Embryonic facial prominence (tissue), 1 donor: Measurements from ENCODE around the gene CYP2J2.
"Not testable (repeated sequence)": the region's sequence is repeated elsewhere in the genome, so short reads cannot be mapped to it uniquely, and the experiment has no call there.

Experiments
- DNase-seq: peaks from one replicate; pipeline ENCODE4 v3.0.0-alpha.2; 2016; ENCODE audit errors: extremely low spot score

The CYP2J2 gene

DNA sequence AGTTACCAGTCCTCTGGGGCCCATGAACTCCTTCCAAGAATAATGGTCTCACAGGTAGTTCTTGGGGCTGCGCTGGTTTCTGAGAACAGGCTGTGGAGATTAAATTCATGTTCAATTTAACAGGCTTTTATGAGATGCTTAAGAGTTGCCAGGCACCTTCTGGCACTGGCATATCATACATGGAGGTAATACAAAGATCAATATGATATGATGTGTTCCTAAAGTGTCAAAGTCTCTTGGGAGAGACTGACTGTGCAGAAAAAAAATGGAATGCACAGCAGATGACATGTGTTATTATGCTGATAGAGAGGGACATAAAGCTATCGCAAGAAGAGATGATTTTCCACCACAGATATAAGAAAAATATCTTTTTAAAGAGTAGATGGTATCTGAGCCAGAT is 6.8 kb downstream of the CYP2J2 start:
- no peak for DNase-seq

DNA sequence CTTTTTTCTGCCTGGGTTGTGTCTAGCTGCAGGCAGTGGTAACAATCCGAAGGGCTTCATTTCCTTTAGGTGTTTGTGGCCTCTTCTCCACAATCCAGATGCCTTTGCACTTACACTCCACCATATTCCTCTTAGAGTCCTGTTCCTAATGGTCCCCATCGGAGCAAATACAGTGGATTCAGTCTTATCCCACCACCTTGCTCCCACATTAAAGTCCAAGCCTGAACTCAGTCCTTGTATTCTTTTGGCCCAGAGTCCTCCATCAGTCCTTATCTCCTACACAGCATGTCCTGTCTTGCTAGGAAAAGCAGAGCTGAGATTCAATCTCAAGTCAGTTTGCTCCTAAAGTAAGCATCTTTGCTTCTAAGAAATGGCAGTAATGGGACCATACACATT is 8.8 kb downstream of the CYP2J2 start:
- DNase-seq, result no peak

DNA sequence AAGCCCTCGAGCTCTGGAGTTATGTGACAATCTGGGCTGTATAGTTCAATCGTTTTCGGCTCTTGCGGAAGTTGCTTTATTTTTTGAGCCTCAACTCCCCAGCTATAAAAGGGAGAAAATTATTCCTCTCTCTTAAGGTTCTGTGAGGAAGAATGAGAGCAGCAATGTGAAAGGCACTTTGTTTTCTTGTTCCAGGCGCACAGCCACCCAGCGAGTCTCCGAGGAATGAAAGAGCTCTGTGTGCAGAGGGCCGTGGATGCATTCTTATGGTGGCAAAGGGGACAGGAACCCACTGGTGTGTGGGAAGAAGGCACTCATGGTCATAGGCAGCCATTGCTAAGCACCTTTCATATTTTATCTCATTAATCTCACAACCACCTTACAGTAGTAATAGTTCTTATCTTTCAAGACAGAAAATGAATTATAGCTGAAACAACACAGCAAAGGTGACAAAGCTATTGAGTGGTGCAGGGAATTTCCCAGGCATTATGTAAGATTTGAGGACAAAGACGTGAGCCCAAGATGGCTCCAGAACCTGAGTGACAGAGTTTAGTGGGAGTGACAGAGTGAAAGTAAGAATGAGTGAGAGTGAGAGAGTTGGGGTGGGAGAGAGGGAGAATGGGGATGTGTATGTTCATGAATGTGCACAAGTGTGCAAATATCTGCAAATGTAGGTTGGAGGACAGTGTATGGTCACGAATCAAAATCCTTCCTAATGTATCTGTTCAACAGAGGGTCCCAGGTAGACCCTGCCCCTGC is 9.4 kb downstream of the CYP2J2 start:
- DNase-seq, result no peak

- DNase-seq, result no peak
Measured at GRCh38 chr1:59915516-59915915, 11.1 kb downstream of the CYP2J2 start.

DNA sequence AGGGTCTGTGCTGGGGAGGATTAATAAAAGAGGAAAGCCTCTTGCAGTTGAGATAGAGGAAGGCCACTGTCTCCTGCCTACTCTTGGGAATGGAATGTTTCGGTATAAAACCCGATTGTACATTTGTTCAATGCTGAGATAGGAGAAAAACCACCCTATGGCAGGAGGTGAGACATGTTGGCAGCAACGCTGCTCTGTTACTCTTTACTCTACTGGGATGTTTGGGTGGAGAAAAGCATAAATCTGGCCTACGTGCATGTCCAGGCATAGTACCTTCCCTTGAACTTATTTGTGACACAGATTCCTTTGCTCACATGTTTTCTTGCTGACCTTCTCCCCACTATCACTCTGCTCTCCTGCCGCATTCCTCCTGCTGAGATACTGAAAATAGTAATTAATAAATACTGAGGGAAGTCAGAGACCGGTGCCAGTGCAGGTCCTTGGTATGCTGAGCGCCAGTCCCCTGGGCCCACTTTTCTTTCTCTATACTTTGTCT is 11.7 kb downstream of the CYP2J2 start:
- not testable (repeated sequence) for DNase-seq

- no peak for DNase-seq
Measured at GRCh38 chr1:59908682-59909081, 17.9 kb downstream of the CYP2J2 start.

GRCh38 chr1:59908084-59908483 is 18.5 kb downstream of the CYP2J2 start:
- DNase-seq, result no peak

GRCh38 chr1:59906931-59907330 is 19.6 kb downstream of the CYP2J2 start:
- no peak for DNase-seq

- no peak for DNase-seq
Measured at GRCh38 chr1:59903141-59903754, 23.3 kb downstream of the CYP2J2 start.

DNA sequence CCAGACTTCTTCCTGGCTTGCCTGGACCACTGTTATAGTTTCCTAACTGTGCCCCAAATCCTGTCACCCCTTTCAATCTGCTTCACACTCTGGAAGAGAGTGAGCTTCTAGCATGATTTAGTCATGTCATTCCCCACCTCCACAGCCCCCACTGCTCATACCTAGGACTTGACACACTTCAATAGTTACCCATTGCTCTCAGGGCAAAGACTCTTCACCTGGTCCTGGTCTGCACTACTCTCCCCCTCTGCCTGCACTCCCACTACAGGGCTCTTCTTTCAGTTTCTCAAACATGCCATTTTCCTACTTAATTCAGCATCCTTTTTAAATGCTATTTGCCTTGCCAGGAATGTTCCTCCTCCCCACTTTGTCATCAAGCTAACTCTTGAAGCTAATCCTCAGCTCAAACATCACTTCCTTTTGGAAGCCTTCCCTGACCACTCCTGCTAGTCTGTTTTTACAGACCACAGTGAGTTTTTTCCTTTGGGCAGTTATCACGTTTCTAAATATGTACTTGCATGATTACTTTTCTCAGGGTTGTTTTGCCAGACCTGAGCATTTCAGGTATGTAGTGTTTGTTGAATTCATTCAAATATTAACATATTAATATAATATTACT is 24.7 kb downstream of the CYP2J2 start:
- no peak for DNase-seq

DNA sequence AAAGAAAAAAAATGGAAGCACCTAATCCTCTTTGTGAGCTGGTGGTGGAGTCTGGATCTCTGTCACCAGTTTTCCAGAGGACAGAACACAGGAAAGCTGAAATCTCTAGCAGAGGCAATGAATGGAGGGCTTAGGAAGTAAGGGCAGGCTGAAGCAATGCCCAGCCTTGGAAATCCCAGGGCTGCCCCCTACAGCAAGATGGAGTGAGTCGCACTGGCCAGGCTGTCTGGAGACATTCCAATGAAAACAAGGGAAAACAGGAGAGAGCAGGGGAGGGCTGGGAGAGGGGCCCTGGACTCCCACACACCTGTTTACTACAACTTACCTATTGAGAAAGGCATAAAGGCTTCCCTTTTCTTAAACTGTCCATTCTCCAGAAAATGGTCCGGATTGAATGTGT is 25.9 kb downstream of the CYP2J2 start:
- DNase-seq, result no peak

- no peak for DNase-seq
Measured at GRCh38 chr1:59898927-59899326, 27.6 kb downstream of the CYP2J2 start.

DNA sequence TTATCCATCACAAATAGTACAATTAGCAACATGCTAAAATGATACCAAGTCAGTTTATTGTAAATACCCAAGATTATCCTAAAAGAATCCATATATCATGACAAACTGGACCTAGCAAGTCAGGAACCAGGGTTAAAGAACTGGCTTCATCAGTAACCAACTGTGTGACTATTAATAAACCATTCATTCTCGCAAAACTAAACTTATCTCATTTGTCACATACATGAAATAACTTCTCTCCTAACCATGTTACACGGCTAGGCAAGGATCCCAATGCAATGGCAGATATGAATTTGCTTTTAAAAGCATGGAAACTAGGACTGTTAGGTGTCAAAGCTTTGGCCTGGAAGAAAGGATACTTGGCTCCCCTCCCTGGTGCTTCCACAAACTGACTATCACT is 29.4 kb downstream of the CYP2J2 start:
- DNase-seq, result no peak

DNA sequence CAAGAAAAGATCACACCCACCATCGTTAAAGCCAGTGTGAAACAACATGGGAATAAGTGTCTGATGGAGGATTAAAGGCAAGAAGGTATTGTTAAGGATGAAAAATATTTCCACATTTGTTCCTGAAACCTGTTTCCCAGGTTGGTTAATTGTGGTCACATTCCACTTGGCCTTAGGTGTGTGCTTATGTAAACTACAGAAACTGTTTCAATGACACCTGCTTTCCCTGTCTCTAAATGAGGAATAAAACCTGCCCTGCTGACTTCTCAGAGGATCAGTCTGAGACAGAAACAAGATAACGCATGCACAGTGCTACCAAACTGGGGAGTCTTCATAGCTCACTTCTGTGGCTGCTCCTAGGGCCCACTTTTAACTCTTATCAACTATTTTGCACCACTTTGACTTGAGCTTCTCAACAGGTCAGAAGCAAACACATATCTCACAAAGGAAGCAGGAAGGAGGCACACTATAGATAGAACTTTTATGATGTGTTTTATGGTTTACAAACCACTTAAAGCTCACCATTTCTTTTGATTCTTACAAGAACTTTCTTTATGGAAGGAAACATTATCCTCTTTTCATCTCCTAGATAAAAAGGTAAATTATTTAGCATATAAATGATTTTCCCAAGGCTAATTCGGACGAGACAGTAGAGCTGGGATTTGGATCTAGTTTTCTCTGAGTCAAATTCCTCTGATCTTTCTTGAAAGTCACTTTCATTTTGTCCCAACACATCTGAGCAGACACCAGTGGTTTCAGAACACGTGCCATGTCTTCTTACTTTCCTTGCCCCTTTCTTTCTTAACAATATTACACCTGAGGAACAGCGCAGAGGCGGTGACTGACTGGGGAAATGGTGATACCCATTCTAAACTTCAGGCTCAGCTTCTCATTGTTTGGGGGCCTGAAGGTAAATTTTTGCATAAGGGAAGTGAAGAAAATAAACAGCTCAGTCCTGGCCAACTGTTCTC is 33.4 kb downstream of the CYP2J2 start:
- DNase-seq, result no peak

DNA sequence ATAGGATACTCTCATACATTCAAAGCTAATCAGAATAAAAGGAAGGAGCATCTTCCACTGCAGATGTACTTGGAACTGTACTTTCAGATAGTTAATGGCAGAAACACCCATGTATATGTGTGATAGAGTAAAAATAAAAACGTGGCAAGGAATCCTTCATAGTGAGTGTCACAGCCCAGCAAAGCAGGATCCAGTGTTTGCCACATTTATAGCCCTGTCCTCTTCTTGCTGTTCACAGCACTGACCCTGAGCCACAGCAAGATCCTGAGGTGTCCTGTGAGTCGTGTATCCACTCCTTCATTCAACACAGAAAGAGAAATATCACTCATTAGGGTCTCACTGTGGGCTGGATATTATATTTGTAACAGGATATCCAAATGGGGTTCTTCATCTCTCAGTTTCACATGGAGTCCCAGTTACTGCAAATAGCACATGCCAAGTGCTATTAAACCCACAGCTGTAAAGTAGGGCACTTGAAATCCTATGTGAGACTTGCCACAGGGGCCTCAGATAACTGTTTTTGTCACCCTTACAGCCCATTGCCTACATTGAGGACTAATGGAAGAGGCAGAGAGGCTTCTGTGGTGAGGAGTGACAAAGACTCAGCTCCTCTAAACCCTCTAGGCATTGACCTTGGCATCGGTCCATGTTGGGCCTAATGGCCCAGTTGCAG is 41.3 kb downstream of the CYP2J2 start:
- DNase-seq, result no peak

DNA sequence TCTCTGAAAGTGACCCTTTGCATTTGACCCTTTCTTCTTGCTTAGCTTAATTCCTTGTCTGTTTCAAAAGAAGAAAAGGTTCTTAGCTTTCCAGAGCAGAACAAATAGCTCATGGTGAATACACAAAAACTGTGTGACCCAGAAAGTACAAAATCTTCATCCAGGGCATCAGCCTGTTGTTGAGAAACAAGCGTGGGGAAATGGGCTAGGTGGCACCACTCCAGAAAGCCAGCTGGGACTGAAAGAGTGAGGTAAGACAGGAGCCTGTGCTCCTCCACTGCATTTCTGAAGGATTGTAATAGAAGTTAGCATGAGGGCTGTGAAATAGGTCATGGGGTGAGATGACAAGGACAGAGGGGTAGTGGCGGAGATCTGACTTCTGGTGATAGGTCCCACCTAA is 45.8 kb downstream of the CYP2J2 start:
- DNase-seq, result no peak

GRCh38 chr1:59879996-59880505 is 46.5 kb downstream of the CYP2J2 start:
- DNase-seq, result no peak

DNA sequence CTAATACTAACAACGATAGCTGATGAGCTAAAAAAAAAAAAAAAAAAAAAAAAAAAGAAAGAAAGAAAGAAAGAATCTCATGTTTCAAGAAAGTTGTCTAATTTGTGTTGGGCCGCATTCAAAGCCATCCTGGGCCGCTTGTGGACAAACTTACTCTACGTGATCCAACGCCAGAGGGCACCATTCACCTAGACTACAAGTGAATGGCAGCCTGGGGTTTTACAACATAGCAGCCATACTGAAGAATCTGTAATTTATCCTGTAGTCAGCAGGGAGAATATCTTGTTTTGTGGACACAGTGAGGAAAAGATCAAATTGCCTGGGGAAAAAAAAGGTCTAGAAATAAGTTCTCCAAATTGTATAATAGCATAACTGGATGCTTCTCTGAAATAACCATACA is 47.0 kb downstream of the CYP2J2 start:
- no peak for DNase-seq

GRCh38 chr1:59878370-59878769 is 48.2 kb downstream of the CYP2J2 start:
- no peak for DNase-seq

DNA sequence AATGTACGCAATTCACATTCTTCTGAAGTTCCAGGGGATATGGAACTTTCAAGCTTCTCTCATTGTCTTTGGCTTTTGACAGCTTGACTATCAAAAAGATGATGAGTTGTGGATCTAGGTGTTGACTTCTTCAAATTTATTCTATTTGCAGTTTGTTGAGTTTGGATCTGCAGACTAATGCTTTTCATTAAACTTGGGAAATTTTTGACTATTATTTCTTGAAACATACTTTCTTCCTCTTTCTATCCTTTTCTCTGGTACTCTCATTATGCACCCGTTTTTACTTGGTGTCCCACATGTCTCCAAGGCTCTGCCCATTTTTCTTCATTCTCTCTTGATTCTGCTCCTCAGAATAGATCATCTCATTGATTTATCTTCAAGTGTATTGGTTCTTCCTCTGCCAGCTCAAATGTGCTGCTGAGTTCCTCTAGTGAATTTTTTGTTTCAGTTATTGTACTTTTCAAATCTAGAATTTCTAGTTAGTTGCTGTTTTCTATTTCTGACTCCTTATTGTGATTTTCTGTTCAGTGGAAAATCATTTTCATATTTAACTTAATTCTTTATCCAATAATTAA is 49.4 kb downstream of the CYP2J2 start:
- no peak for DNase-seq

GRCh38 chr1:59871746-59872145 is 54.8 kb downstream of the CYP2J2 start:
- DNase-seq, result no peak
